OCI-LY3 (cell line): ENCODE measurements around the gene KAZN.

Source experiments
- H2AFZ ChIP-seq: fragments of 200-600, 300-600 bp; shearing (Covaris generic); 2 replicates; pipeline ENCODE4 v1.6.0; 2014; ENCODE audit warnings: antibody characterized with exemption, low read depth, low read length
- H3K27ac ChIP-seq: fragments of 200-600, 300-600 bp; sonication (generic); 2 replicates; pipeline ENCODE4 v1.5.1; 2014; ENCODE audit warnings: mild to moderate bottlenecking, low read length, moderate library complexity, mixed read lengths
- H3K27me3 ChIP-seq: fragments of 200-600, 300-600 bp; sonication (generic); 2 replicates; pipeline ENCODE4 v1.6.1; 2014; ENCODE audit warnings: low read depth, low read length, mixed read lengths
- H3K36me3 ChIP-seq: fragments of 200-600, 300-600 bp; sonication (generic); replicated peaks from 2 replicates; pipeline ENCODE3; 2014; ENCODE audit warnings: low read depth, low read length, mixed read lengths
- H3K4me1 ChIP-seq: fragments of 300-600, 200-600 bp; sonication (generic); 2 replicates; pipeline ENCODE4 v1.6.1; 2014; ENCODE audit warnings: low read length, mixed read lengths
- H3K4me2 ChIP-seq: fragments of 200-600, 300-600 bp; sonication (generic); 2 replicates; pipeline ENCODE4 v1.6.1; 2014; ENCODE audit warnings: low read length, mixed read lengths
- H3K4me3 ChIP-seq: fragments of 300-600, 200-600 bp; sonication (generic); 2 replicates; pipeline ENCODE4 v1.5.1; 2014; ENCODE audit warnings: antibody characterized with exemption, mild to moderate bottlenecking, low read length, moderate library complexity
- H3K79me2 ChIP-seq: fragments of 300-600, 200-600 bp; shearing (Covaris generic); 2 replicates; pipeline ENCODE4 v1.6.1; 2014; ENCODE audit warnings: mild to moderate bottlenecking, low read length, mixed read lengths
- H3K9ac ChIP-seq: fragments of 300-600, 200-600 bp; shearing (Covaris generic); 2 replicates; pipeline ENCODE4 v1.6.0; 2014; ENCODE audit warnings: mild to moderate bottlenecking, low read length, moderate library complexity
- H3K9me3 ChIP-seq: fragments of 200-600, 300-600 bp; shearing (Covaris generic); 2 replicates; pipeline ENCODE4 v1.6.1; 2014; ENCODE audit warnings: low read length, mixed read lengths; ENCODE audit not compliant: insufficient read depth
- H4K20me1 ChIP-seq: fragments of 200-600, 300-600 bp; sonication (generic); 2 replicates; pipeline ENCODE4 v1.6.1; 2016; ENCODE audit warnings: low read length, mixed read lengths; ENCODE audit not compliant: insufficient read depth
- EZH2phosphoT487 ChIP-seq: fragments of 200-600 bp; shearing (Covaris generic); IDR thresholded peaks from 2 replicates; pipeline ENCODE4 v1.6.1; 2018; ENCODE audit warnings: antibody characterized with exemption, mixed run types, low read depth
- TF ChIP-seq, protein P1 (sequence below): fragments of 200-600, 300-600 bp; sonication (generic); IDR thresholded peaks from 2 replicates; pipeline ENCODE4 v1.5.1; 2014; ENCODE audit warnings: antibody characterized with exemption, low read length, low read depth

Gene KAZN

DNA sequence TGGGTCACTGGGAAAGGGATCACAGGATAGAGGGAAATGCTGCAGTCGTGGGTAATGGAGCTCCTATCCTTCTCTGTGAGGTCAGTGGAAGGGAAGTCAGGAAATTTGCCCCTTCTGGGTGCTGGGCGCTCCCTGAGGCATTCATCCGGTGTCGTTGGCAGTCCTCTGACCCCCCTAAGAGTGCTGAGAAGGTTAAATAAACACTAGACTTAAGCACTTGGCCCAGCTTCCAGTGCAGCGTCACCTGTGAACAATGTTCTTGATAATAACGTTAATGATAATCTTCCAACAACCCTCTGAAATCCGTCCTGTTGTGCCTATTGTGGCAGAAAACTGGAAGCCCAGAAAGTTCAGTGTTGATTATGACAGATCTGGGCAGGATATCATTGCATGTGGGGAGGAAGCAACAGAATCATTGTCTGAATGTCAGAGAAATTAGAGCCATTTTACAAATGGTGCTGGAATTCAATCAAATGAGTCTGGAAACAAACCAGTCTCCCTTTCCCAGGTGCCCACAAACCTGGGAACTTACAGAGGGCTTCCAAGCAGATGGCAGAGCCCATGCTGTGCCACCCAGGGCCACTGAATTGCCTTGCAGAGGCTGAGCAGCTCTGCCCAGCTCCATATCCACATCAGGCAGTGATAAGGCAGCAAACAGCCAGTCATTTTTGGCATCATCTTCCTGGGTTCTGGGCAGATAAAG is 216.8 kb downstream of the KAZN start:
- no peak overlapping the region for H3K4me3 ChIP-seq
- no peaks in the 10 kb centered on the region for H3K4me1 ChIP-seq
- H3K9me3 ChIP-seq, result no peaks in the 10 kb centered on the region
- H4K20me1 ChIP-seq, result no peaks in the 10 kb centered on the region
- H3K36me3 ChIP-seq, result no peaks in the 10 kb centered on the region
- no peak overlapping the region for H3K27ac ChIP-seq
- no peak overlapping the region for H3K9ac ChIP-seq
- H3K4me2 ChIP-seq, result no peak overlapping the region
- no peaks in the 10 kb centered on the region for H3K79me2 ChIP-seq
- no peak overlapping the region for H2AFZ ChIP-seq
- H3K27me3 ChIP-seq, result no peaks in the 10 kb centered on the region
- no peak for TF ChIP-seq EZH2phosphoT487
- TF ChIP-seq, protein P1, sequence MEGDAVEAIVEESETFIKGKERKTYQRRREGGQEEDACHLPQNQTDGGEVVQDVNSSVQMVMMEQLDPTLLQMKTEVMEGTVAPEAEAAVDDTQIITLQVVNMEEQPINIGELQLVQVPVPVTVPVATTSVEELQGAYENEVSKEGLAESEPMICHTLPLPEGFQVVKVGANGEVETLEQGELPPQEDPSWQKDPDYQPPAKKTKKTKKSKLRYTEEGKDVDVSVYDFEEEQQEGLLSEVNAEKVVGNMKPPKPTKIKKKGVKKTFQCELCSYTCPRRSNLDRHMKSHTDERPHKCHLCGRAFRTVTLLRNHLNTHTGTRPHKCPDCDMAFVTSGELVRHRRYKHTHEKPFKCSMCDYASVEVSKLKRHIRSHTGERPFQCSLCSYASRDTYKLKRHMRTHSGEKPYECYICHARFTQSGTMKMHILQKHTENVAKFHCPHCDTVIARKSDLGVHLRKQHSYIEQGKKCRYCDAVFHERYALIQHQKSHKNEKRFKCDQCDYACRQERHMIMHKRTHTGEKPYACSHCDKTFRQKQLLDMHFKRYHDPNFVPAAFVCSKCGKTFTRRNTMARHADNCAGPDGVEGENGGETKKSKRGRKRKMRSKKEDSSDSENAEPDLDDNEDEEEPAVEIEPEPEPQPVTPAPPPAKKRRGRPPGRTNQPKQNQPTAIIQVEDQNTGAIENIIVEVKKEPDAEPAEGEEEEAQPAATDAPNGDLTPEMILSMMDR, result no peak

DNA sequence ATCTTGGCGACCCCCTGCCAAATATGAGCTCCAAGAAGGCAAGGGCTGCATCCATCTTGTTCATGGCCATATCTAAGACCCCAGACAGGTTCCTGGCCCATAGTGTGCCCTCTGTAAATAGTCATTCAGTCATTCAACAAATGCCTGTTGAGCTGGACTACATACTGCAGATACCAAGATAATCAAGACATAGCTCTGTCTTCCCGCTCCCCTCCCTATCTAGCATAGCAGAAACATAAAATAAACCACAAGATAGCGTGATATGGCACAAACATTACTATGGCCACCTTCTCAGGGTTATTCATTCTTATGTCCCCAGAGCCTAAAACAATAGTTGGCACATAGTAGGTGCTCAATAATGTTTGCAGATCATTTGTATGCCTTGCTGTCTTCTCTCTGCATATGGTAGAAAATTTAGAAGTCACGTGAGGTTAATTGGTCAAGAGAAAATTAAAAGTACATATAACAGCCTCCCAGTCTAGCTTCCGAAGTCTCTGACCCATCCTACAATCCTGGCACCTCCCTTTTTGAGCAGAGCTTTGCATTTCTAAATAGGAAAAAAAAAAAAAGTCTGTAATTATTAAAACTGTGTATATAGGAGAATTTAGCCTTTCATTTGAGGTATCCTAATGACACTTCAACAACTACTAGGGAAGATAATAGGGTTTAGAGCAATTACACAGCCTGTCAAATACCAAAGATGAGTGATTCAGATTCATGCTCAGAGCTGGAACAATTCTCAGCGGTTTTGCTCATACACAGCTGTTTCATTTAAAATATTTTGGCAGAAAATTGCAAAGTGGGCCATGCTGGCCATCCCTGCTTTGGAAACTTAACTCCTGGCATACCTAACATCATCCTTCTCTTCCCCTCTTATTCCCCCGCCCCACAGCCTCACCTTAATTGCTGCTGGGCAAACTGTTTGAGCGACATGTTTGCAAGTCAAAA is 219.0 kb downstream of the KAZN start:
- Histone ChIP-seq H3K9me3 (no peaks in the 10 kb centered on the region), H3K79me2 (no peaks in the 10 kb centered on the region), H3K4me1 (no peaks in the 10 kb centered on the region), H3K27ac (no peak overlapping the region), H3K27me3 (no peaks in the 10 kb centered on the region), H3K4me3 (no peak overlapping the region), H2AFZ (no peak overlapping the region), H4K20me1 (no peaks in the 10 kb centered on the region), H3K36me3 (no peaks in the 10 kb centered on the region), H3K4me2 (no peak overlapping the region), H3K9ac (no peak overlapping the region)
- TF ChIP-seq EZH2phosphoT487, result no peak
- TF ChIP-seq, protein P1, result no peak

DNA sequence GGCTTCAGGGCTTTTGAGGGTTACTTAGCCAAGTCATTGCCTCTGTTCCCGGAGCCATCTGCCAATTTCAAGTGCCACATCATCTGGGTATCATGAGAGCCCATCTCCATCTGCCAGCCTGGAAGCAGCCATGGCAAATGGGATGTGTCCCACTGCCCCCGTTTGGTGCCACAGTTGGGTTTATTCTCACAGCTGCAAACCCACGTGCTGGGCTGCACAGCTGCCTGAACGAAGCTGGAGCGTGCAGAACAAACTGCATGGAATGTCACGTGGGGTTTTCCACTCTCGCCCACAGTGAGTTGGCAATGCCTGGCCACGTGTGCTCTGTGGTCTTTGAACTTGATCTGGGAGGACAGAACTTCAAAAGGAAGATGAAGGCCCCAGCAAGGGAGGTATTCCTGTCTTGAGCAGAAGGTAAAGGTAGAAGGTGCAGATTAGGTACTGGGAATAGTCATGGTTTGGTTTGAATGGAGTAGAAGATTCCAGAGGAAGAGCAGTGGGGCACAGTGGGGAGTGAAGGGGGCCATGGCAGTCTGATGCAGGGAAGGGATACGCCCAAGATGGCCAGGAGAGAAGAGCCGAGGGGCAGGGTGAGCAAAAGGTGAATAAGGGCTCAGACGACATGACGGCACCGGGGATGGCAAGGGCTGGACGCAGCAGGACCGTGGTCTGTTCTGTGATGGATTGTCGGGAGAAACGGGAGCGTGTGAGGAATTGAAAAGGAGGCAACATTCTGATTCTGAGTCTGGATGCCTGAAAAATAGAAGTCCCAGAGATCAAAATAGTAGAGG is 222.0 kb downstream of the KAZN start:
- Histone ChIP-seq H3K4me1 (no peaks in the 10 kb centered on the region), H3K9me3 (no peaks in the 10 kb centered on the region), H3K27me3 (no peaks in the 10 kb centered on the region), H3K36me3 (no peaks in the 10 kb centered on the region), H3K4me2 (no peak overlapping the region), H3K27ac (no peak overlapping the region), H3K79me2 (no peaks in the 10 kb centered on the region), H2AFZ (no peak overlapping the region), H3K4me3 (no peak overlapping the region), H3K9ac (no peak overlapping the region), H4K20me1 (no peaks in the 10 kb centered on the region)
- TF ChIP-seq, protein P1, result no peak
- no peak for TF ChIP-seq EZH2phosphoT487
